Measurements from ENCODE around the gene EPO.

Gene EPO

DNA sequence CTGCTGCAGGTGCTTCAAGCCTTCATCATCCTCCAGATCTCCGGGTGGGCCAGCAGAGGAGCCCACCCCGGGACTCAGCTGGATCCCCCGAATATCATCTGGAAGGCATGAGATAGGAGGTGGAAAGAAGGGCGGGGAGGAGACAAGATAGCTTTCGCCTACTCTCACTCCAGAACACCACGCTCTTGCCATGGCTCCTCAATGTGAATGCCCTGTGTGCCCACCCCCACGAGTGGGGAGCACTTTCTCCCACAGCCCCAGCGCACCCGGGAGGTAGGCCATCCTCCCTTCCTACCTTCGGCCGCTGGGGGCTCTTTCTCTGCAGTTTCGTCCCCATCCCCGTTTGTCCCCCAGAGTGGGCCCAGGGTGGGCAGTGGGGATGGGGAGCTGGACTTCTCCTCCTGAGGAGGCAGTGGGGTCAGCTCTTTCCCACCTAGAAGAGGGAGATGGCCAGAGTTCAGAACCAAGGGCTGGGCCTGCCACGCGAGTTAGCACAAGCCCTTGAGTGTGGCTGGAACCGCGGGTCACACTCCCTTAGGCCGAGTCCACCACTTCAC lies 35.1 kb upstream of the EPO start:
- Histone ChIP-seq H3K27me3 (ENCODE audit: insufficient read depth, low read length, poor library complexity) (no peaks in the 10 kb centered on the region), H2AFZ (ENCODE audit: low read depth, low read length) (no peak overlapping the region), H3K36me3 (ENCODE audit: insufficient read depth, low read length) (peaks cover 97% of the 10 kb centered on the region), H3K27ac (ENCODE audit: low read length) (no peak overlapping the region), H3K4me3 (ENCODE audit: low read depth in 1 of 2, low read length in 2 of 2) (no peak overlapping the region), H3K9me3 (ENCODE audit: insufficient read depth, low read length, severe bottlenecking) (no peaks in the 10 kb centered on the region), H4K20me1 (ENCODE audit: insufficient read depth, low read length) (peaks cover 77% of the 10 kb centered on the region), H3K79me2 (ENCODE audit: insufficient read depth, low read length) (peaks cover 26% of the 10 kb centered on the region), H3K9ac (ENCODE audit: low read depth, low read length) (no peak overlapping the region), H3K4me1 (ENCODE audit: insufficient read depth, low read length) (peaks cover 7% of the 10 kb centered on the region; the same call in 1 of the 2 replicates), H3K4me2 (ENCODE audit: insufficient read depth, low read length) (no peak overlapping the region)
- TF ChIP-seq CTCF (IDR thresholded peaks at IDR 0.05; ENCODE audit: borderline replicate concordance, extremely low read depth, low read length, poor library complexity, severe bottlenecking) (no peak), EZH2 (IDR thresholded peaks at IDR 0.05; ENCODE audit: borderline replicate concordance, low read depth, low read length, severe bottlenecking) (no peak)
- ATAC-seq (ENCODE audit: insufficient read depth, low read depth) = no peak
- DNase-seq = no peak

GRCh38 chr7:100685631-100686145 lies 34.6 kb upstream of the EPO start:
- Histone ChIP-seq H3K4me2 (ENCODE audit: insufficient read depth, low read length) (no peak overlapping the region), H3K4me1 (ENCODE audit: insufficient read depth, low read length) (peaks cover 9% of the 10 kb centered on the region), H2AFZ (ENCODE audit: low read depth, low read length) (no peak overlapping the region), H3K27me3 (ENCODE audit: insufficient read depth, low read length, poor library complexity) (no peaks in the 10 kb centered on the region), H3K36me3 (ENCODE audit: insufficient read depth, low read length) (peaks cover 95% of the 10 kb centered on the region), H3K4me3 (ENCODE audit: low read depth in 1 of 2, low read length in 2 of 2) (no peak overlapping the region), H3K79me2 (ENCODE audit: insufficient read depth, low read length) (peaks cover 31% of the 10 kb centered on the region), H3K27ac (ENCODE audit: low read length) (no peak overlapping the region), H3K9ac (ENCODE audit: low read depth, low read length) (no peak overlapping the region), H3K9me3 (ENCODE audit: insufficient read depth, low read length, severe bottlenecking) (no peaks in the 10 kb centered on the region), H4K20me1 (ENCODE audit: insufficient read depth, low read length) (peaks cover 80% of the 10 kb centered on the region)
- no peak for ATAC-seq (ENCODE audit: insufficient read depth, low read depth)
- TF ChIP-seq EZH2 (IDR thresholded peaks at IDR 0.05; ENCODE audit: borderline replicate concordance, low read depth, low read length, severe bottlenecking) = no peak
- no peak for DNase-seq

GRCh38 chr7:100686201-100686821 lies 34.0 kb upstream of the EPO start:
- peaks cover 15% of the 10 kb centered on the region for H3K4me1 ChIP-seq (ENCODE audit: insufficient read depth, low read length)
- H3K36me3 ChIP-seq (ENCODE audit: insufficient read depth, low read length) = peaks cover 97% of the 10 kb centered on the region
- no peak overlapping the region for H3K27ac ChIP-seq (ENCODE audit: low read length)
- TF ChIP-seq CTCF (IDR thresholded peaks at IDR 0.05; ENCODE audit: borderline replicate concordance, extremely low read depth, low read length, poor library complexity, severe bottlenecking) = no peak
- no peak for TF ChIP-seq EZH2 (IDR thresholded peaks at IDR 0.05; ENCODE audit: borderline replicate concordance, low read depth, low read length, severe bottlenecking)
- no peak for DNase-seq
- H4K20me1 ChIP-seq (ENCODE audit: insufficient read depth, low read length) = peaks cover 82% of the 10 kb centered on the region
- H3K9me3 ChIP-seq (ENCODE audit: insufficient read depth, low read length, severe bottlenecking) = no peaks in the 10 kb centered on the region
- no peak overlapping the region for H3K4me3 ChIP-seq (ENCODE audit: low read depth in 1 of 2, low read length in 2 of 2)
- no peak for ATAC-seq (ENCODE audit: insufficient read depth, low read depth)
- H3K27me3 ChIP-seq (ENCODE audit: insufficient read depth, low read length, poor library complexity) = no peaks in the 10 kb centered on the region
- H3K4me2 ChIP-seq (ENCODE audit: insufficient read depth, low read length) = no peak overlapping the region
- H3K79me2 ChIP-seq (ENCODE audit: insufficient read depth, low read length) = peaks cover 37% of the 10 kb centered on the region
- H2AFZ ChIP-seq (ENCODE audit: low read depth, low read length) = no peak overlapping the region
- H3K9ac ChIP-seq (ENCODE audit: low read depth, low read length) = no peak overlapping the region

DNA sequence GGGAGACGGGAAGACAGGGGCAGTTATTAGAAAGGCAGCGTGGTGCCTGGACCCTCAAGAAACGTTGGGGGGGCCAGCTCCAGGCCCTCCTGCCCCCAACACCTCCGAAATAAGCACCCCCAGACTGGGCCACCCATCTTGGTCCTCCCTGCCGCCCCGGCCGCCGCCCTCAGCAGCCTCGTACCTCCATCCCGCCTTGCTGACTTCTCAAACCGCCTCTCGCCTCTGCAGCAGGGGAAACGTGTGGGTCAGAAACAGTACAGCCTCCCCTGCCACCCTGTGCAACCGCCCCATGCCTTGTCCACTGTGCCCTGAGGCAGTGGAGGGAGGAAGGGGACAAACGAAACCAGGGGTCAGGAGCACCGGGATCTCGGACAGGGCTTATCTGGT lies 33.5 kb upstream of the EPO start:
- Histone ChIP-seq H3K4me2 (ENCODE audit: insufficient read depth, low read length) (no peak overlapping the region), H3K27me3 (ENCODE audit: insufficient read depth, low read length, poor library complexity) (no peaks in the 10 kb centered on the region), H3K79me2 (ENCODE audit: insufficient read depth, low read length) (peaks cover 42% of the 10 kb centered on the region), H3K9ac (ENCODE audit: low read depth, low read length) (no peak overlapping the region), H3K4me3 (ENCODE audit: low read depth in 1 of 2, low read length in 2 of 2) (no peak overlapping the region), H4K20me1 (ENCODE audit: insufficient read depth, low read length) (peaks cover 81% of the 10 kb centered on the region), H3K4me1 (ENCODE audit: insufficient read depth, low read length) (peaks cover 20% of the 10 kb centered on the region), H3K9me3 (ENCODE audit: insufficient read depth, low read length, severe bottlenecking) (no peaks in the 10 kb centered on the region), H3K36me3 (ENCODE audit: insufficient read depth, low read length) (peaks cover 92% of the 10 kb centered on the region), H2AFZ (ENCODE audit: low read depth, low read length) (no peak overlapping the region), H3K27ac (ENCODE audit: low read length) (no peak overlapping the region)
- DNase-seq = no peak
- TF ChIP-seq CTCF (IDR thresholded peaks at IDR 0.05; ENCODE audit: borderline replicate concordance, extremely low read depth, low read length, poor library complexity, severe bottlenecking) = no peak
- no peak for TF ChIP-seq EZH2 (IDR thresholded peaks at IDR 0.05; ENCODE audit: borderline replicate concordance, low read depth, low read length, severe bottlenecking)
- ATAC-seq (ENCODE audit: insufficient read depth, low read depth) = no peak
